Liver (tissue), 9 donors: ENCODE results near the gene PLCB1. TPM values are rescaled to one million over a fixed set of nuclear protein-coding genes. Genes with fewer than 3 reads are reported as not detected.

Experiments
- DNase-seq: peaks from one replicate; pipeline ENCODE4 v3.0.0-alpha.2; 2017; ENCODE audit warnings: low spot score
- H3K27ac ChIP-seq, 2 donors: one replicate each; pipeline ENCODE4 v1.7.0; 2013; ENCODE audit warnings: inconsistent platforms in 2 of 2, low read length in 2 of 2, control low read depth in 1 of 2, low read depth in 1 of 2, mild to moderate bottlenecking in 1 of 2
- H3K27me3 ChIP-seq, 4 donors: one replicate each; pipeline versions ENCODE4 v1.6.1 to v1.7.0; 2013; ENCODE audit warnings: low read length in 3 of 4, inconsistent platforms in 1 of 4, mild to moderate bottlenecking in 1 of 4, moderate library complexity in 1 of 4; ENCODE audit not compliant: control insufficient read depth in 4 of 4, insufficient read depth in 4 of 4
- H3K36me3 ChIP-seq, 4 donors: one replicate each; pipeline versions ENCODE4 v1.6.1 to v1.7.0; 2013; ENCODE audit warnings: low read length in 3 of 4, mild to moderate bottlenecking in 3 of 4, low read depth in 1 of 4, moderate library complexity in 1 of 4; ENCODE audit not compliant: control insufficient read depth in 4 of 4, insufficient read depth in 3 of 4
- H3K4me1 ChIP-seq, 4 donors: one replicate each; pipeline versions ENCODE4 v1.6.1 to v1.7.0; 2013; ENCODE audit warnings: low read length in 3 of 4, mild to moderate bottlenecking in 3 of 4, moderate library complexity in 1 of 4; ENCODE audit not compliant: control insufficient read depth in 4 of 4, insufficient read depth in 4 of 4
- H3K4me3 ChIP-seq, 3 donors: one replicate each; pipeline versions ENCODE4 v1.6.1 to v1.7.0; 2013; ENCODE audit warnings: low read length in 3 of 3, control low read depth in 1 of 3, low read depth in 1 of 3, mild to moderate bottlenecking in 1 of 3
- H3K9ac ChIP-seq, 2 donors: one replicate each; pipeline ENCODE4 v1.7.0; 2013; ENCODE audit warnings: low read length in 2 of 2, mild to moderate bottlenecking in 2 of 2, moderate library complexity in 2 of 2, control low read depth in 1 of 2, low read depth in 1 of 2
- H3K9me3 ChIP-seq, 4 donors: one replicate each; pipeline versions ENCODE4 v1.6.1 to v1.7.0; 2013; ENCODE audit warnings: low read length in 3 of 4; ENCODE audit not compliant: control insufficient read depth in 4 of 4
- ATF3 ChIP-seq: IDR thresholded peaks from 2 replicates; pipeline ENCODE4 v1.6.1; 2016; ENCODE audit warnings: antibody characterized with exemption
- EGR1 ChIP-seq, 2 donors: IDR thresholded peaks; 2 replicates each; pipeline ENCODE4 v1.6.1; 2016 to 2018; ENCODE audit warnings: antibody characterized with exemption in 2 of 2, low read depth in 2 of 2
- FOXA1 ChIP-seq: IDR thresholded peaks from 2 replicates; pipeline ENCODE4 v1.6.1; 2016; ENCODE audit warnings: antibody characterized with exemption
- FOXA2 ChIP-seq: IDR thresholded peaks from 2 replicates; pipeline ENCODE4 v1.6.1; 2016; ENCODE audit warnings: antibody characterized with exemption
- GABPA ChIP-seq, 2 donors: IDR thresholded peaks in 1 of 2; conservative IDR thresholded peaks in 1 of 2; 2 replicates each; pipeline ENCODE4 v1.6.1; 2016; ENCODE audit warnings: antibody characterized with exemption in 2 of 2, mild to moderate bottlenecking in 1 of 2, moderate library complexity in 1 of 2
- HNF4A ChIP-seq, 2 donors: conservative IDR thresholded peaks; 2 replicates each; pipeline ENCODE4 v1.6.1; 2016; ENCODE audit warnings: antibody characterized with exemption in 2 of 2, mild to moderate bottlenecking in 2 of 2
- HNF4G ChIP-seq: IDR thresholded peaks from 2 replicates; pipeline ENCODE4 v1.6.1; 2016; ENCODE audit warnings: antibody characterized with exemption
- JUND ChIP-seq, 2 donors: IDR thresholded peaks; 2 replicates each; pipeline ENCODE4 v1.6.1; 2016; ENCODE audit warnings: antibody characterized with exemption in 2 of 2
- MAX ChIP-seq: IDR thresholded peaks from 2 replicates; pipeline ENCODE4 v1.6.1; 2016; ENCODE audit warnings: antibody characterized with exemption
- NR2F2 ChIP-seq: IDR thresholded peaks from 2 replicates; pipeline ENCODE4 v1.6.1; 2016; ENCODE audit warnings: antibody characterized with exemption
- RAD21 ChIP-seq, 2 donors: IDR thresholded peaks; 2 replicates each; pipeline ENCODE4 v1.6.1; 2016; ENCODE audit warnings: antibody characterized with exemption in 2 of 2, mild to moderate bottlenecking in 2 of 2
- RXRA ChIP-seq, 2 donors: IDR thresholded peaks; 2 replicates each; pipeline ENCODE4 v1.6.1; 2017 to 2018; ENCODE audit warnings: antibody characterized with exemption in 2 of 2, mild to moderate bottlenecking in 1 of 2
- SP1 ChIP-seq: IDR thresholded peaks from 2 replicates; pipeline ENCODE4 v1.6.1; 2018; ENCODE audit warnings: antibody characterized with exemption, mild to moderate bottlenecking
- TAF1 ChIP-seq: conservative IDR thresholded peaks from 2 replicates; pipeline ENCODE4 v1.6.1; 2016; ENCODE audit warnings: antibody characterized with exemption, mild to moderate bottlenecking
- YY1 ChIP-seq: IDR thresholded peaks from 2 replicates; pipeline ENCODE4 v1.6.1; 2016; ENCODE audit warnings: antibody characterized with exemption, mild to moderate bottlenecking
- WGBS: extraction: QIAGEN DNeasy Blood & Tissue Kit; methylation state at CpG from one replicate; pipeline ENCODE4 v1.1.7; 2013; 5-methylcytosine and 5-hydroxymethylcytosine counted together
- polyA plus RNA-seq, 2 donors: library from polyadenylated mRNA; stranded (reverse) in 1 of 2; unstranded in 1 of 2; fragments of 200-250 nt in 1 of 2; fragments of >200 nt in 1 of 2; fragmentation: Nextera tagmentation in 1 of 2; extraction: Ambion mirVana in 1 of 2; gene quantifications; one replicate each; pipeline versions ENCODE4 v1.2.1 to v1.2.3, GENCODE V29; 2013 to 2015
- total RNA-seq, 2 donors: library from RNA; depleted of rRNA; stranded (reverse); fragments of >200 nt; gene quantifications; one replicate each; pipeline ENCODE4 v1.2.3, GENCODE V29; 2014
- TF ChIP-seq, protein P1 (sequence below): IDR thresholded peaks from 2 replicates; pipeline ENCODE4 v1.6.1; 2016; ENCODE audit warnings: antibody characterized with exemption, mild to moderate bottlenecking
- TF ChIP-seq, protein P2 (sequence below): IDR thresholded peaks from 2 replicates; pipeline ENCODE4 v1.6.1; 2016; ENCODE audit warnings: antibody characterized with exemption
- TF ChIP-seq, protein P3 (sequence below): fragments of 150-350 bp; IDR thresholded peaks from 2 replicates; pipeline ENCODE4 v1.5.1; 2017; ENCODE audit warnings: improper control_type of control experiment, low read depth, low read length; ENCODE audit not compliant: missing input control
- donor health status: healthy.
- donor health status: healthy.
- donor health status: healthy.
- donor health status: healthy.
- donor health status: healthy.

PLCB1 gene
- total and polyA plus RNA-seq, 4 donors, result 3.7 to 13.5 (median 5.9) TPM

GRCh38 chr20:8913456-8913855 is 781.4 kb downstream of the PLCB1 start:
- DNase-seq, result no peak
- Histone ChIP-seq H3K9me3 (peaks cover 0 to 8% (median 0%) of the 10 kb centered on the region in 4 donors), H3K27ac (no peak overlapping the region), H3K27me3 (no peaks in the 10 kb centered on the region), H3K4me3 (no peak overlapping the region), H3K4me1 (no peaks in the 10 kb centered on the region), H3K9ac (no peak overlapping the region), H3K36me3 (no peaks in the 10 kb centered on the region)
- TF ChIP-seq, protein P1, sequence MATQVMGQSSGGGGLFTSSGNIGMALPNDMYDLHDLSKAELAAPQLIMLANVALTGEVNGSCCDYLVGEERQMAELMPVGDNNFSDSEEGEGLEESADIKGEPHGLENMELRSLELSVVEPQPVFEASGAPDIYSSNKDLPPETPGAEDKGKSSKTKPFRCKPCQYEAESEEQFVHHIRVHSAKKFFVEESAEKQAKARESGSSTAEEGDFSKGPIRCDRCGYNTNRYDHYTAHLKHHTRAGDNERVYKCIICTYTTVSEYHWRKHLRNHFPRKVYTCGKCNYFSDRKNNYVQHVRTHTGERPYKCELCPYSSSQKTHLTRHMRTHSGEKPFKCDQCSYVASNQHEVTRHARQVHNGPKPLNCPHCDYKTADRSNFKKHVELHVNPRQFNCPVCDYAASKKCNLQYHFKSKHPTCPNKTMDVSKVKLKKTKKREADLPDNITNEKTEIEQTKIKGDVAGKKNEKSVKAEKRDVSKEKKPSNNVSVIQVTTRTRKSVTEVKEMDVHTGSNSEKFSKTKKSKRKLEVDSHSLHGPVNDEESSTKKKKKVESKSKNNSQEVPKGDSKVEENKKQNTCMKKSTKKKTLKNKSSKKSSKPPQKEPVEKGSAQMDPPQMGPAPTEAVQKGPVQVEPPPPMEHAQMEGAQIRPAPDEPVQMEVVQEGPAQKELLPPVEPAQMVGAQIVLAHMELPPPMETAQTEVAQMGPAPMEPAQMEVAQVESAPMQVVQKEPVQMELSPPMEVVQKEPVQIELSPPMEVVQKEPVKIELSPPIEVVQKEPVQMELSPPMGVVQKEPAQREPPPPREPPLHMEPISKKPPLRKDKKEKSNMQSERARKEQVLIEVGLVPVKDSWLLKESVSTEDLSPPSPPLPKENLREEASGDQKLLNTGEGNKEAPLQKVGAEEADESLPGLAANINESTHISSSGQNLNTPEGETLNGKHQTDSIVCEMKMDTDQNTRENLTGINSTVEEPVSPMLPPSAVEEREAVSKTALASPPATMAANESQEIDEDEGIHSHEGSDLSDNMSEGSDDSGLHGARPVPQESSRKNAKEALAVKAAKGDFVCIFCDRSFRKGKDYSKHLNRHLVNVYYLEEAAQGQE, result no peak
- no peak for TF ChIP-seq MAX
- no peak for TF ChIP-seq FOXA2
- TF ChIP-seq YY1, result no peak
- no peak for TF ChIP-seq HNF4A (conservative IDR thresholded peaks at IDR 0.05)
- TF ChIP-seq RXRA (IDR thresholded peaks at IDR 0.05), result no peak
- no peak for TF ChIP-seq FOXA1
- TF ChIP-seq HNF4G, result no peak
- TF ChIP-seq GABPA (IDR thresholded peaks at IDR 0.05 in 1 of 2, conservative IDR thresholded peaks at IDR 0.05 in 1 of 2), result no peak
- TF ChIP-seq TAF1, result no peak
- TF ChIP-seq, protein P2, sequence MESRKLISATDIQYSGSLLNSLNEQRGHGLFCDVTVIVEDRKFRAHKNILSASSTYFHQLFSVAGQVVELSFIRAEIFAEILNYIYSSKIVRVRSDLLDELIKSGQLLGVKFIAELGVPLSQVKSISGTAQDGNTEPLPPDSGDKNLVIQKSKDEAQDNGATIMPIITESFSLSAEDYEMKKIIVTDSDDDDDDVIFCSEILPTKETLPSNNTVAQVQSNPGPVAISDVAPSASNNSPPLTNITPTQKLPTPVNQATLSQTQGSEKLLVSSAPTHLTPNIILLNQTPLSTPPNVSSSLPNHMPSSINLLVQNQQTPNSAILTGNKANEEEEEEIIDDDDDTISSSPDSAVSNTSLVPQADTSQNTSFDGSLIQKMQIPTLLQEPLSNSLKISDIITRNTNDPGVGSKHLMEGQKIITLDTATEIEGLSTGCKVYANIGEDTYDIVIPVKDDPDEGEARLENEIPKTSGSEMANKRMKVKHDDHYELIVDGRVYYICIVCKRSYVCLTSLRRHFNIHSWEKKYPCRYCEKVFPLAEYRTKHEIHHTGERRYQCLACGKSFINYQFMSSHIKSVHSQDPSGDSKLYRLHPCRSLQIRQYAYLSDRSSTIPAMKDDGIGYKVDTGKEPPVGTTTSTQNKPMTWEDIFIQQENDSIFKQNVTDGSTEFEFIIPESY, result no peak
- no peak for TF ChIP-seq NR2F2
- TF ChIP-seq EGR1 (IDR thresholded peaks at IDR 0.05; ENCODE audit: low read depth in 2 of 2), result no peak
- TF ChIP-seq RAD21 (IDR thresholded peaks at IDR 0.05), result no peak
- TF ChIP-seq JUND (IDR thresholded peaks at IDR 0.05), result no peak
- TF ChIP-seq, protein P3, sequence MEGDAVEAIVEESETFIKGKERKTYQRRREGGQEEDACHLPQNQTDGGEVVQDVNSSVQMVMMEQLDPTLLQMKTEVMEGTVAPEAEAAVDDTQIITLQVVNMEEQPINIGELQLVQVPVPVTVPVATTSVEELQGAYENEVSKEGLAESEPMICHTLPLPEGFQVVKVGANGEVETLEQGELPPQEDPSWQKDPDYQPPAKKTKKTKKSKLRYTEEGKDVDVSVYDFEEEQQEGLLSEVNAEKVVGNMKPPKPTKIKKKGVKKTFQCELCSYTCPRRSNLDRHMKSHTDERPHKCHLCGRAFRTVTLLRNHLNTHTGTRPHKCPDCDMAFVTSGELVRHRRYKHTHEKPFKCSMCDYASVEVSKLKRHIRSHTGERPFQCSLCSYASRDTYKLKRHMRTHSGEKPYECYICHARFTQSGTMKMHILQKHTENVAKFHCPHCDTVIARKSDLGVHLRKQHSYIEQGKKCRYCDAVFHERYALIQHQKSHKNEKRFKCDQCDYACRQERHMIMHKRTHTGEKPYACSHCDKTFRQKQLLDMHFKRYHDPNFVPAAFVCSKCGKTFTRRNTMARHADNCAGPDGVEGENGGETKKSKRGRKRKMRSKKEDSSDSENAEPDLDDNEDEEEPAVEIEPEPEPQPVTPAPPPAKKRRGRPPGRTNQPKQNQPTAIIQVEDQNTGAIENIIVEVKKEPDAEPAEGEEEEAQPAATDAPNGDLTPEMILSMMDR, result no peak
- no peak for TF ChIP-seq ATF3

DNA sequence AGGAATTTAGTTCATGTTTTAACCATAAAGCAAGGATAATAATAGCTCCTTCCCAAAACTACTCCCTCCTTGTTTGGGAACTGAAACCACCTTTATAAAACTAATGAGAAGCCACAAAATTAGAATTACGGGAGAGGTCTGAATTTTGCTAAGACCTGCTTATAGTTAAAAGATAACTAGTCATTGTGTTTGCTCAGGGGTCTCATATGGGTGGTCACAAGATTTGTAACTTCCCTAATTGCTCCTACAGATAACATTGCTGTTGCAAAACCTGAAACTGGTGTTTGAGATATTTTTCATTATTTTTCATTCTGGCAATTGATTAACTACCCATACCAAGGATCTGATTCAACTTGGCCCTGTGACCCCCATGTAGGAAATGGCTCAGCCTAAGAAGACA is 782.4 kb downstream of the PLCB1 start:
- no peaks in the 10 kb centered on the region for H3K36me3 ChIP-seq
- 83% methylated on average over 1 of the region's 1 CpG for WGBS
- H3K27me3 ChIP-seq, result no peaks in the 10 kb centered on the region
- no peak for TF ChIP-seq RXRA (IDR thresholded peaks at IDR 0.05)
- no peak for TF ChIP-seq MAX
- TF ChIP-seq SP1, result no peak
- TF ChIP-seq YY1, result no peak
- no peak for TF ChIP-seq FOXA1
- TF ChIP-seq TAF1, result no peak
- no peak for TF ChIP-seq EGR1 (IDR thresholded peaks at IDR 0.05; ENCODE audit: low read depth in 2 of 2)
- TF ChIP-seq, protein P2, result no peak
- TF ChIP-seq GABPA (IDR thresholded peaks at IDR 0.05 in 1 of 2, conservative IDR thresholded peaks at IDR 0.05 in 1 of 2), result no peak
- TF ChIP-seq RAD21 (IDR thresholded peaks at IDR 0.05), result no peak
- no peak for DNase-seq
- H3K9ac ChIP-seq, result no peak overlapping the region
- no peaks in the 10 kb centered on the region for H3K4me1 ChIP-seq
- H3K9me3 ChIP-seq, result peaks cover 0 to 8% (median 0%) of the 10 kb centered on the region in 4 donors
- no peak overlapping the region for H3K4me3 ChIP-seq
- H3K27ac ChIP-seq, result no peak overlapping the region
